HepG2 (cell line): Measurements from ENCODE around the gene NME2. TPM values are rescaled to one million over a fixed set of nuclear protein-coding genes. Genes with fewer than 3 reads are reported as not detected.
A peak's percentile ranks its signal among the peaks of the same experiment; 100 is the strongest.

Source experiments
- CBX1 ChIP-seq: IDR thresholded peaks from one replicate; pipeline ENCODE4 v1.6.1; 2016; ENCODE audit warnings: antibody characterized with exemption, low read depth
- EP300 ChIP-seq, 3 experiments: sonication (generic) in 1 of 3; formaldehyde crosslinking in 1 of 3; IDR thresholded peaks; 2 replicates each; pipeline versions ENCODE4 v1.5.1 to v1.6.1; 2011 to 2020; ENCODE audit warnings: low read depth in 2 of 3, low read length in 2 of 3, borderline replicate concordance in 1 of 3, improper control_type of control experiment in 1 of 3, mild to moderate bottlenecking in 1 of 3, missing genetic modification reagents in 1 of 3, moderate library complexity in 1 of 3
- FLYWCH1 ChIP-seq: sonication (generic); formaldehyde crosslinking; IDR thresholded peaks from 2 replicates; pipeline ENCODE4 v1.8.1; 2023; ENCODE audit warnings: mild to moderate bottlenecking, missing genetic modification reagents
- HMGXB3 ChIP-seq: sonication (generic); formaldehyde crosslinking; IDR thresholded peaks from 2 replicates; pipeline ENCODE4 v1.4.0; 2020; ENCODE audit warnings: missing genetic modification reagents, borderline replicate concordance
- JARID2 ChIP-seq: sonication (generic); formaldehyde crosslinking; IDR thresholded peaks from 2 replicates; pipeline ENCODE4 v1.8.1; 2023; ENCODE audit warnings: missing genetic modification reagents, inconsistent platforms; ENCODE audit not compliant: insufficient replicate concordance
- KDM5B ChIP-seq: sonication (generic); formaldehyde crosslinking; IDR thresholded peaks from 2 replicates; pipeline ENCODE4 v1.4.0; 2020; ENCODE audit warnings: missing genetic modification reagents, mild to moderate bottlenecking, borderline replicate concordance
- NFE2L1 ChIP-seq: sonication (generic); formaldehyde crosslinking; IDR thresholded peaks from 2 replicates; pipeline ENCODE4 v1.4.0; 2020; ENCODE audit warnings: missing genetic modification reagents, mild to moderate bottlenecking, borderline replicate concordance
- SIX4 ChIP-seq: sonication (generic); formaldehyde crosslinking; IDR thresholded peaks from 2 replicates; pipeline ENCODE4 v1.4.0; 2020; ENCODE audit warnings: missing genetic modification reagents
- SPEN ChIP-seq: sonication (generic); formaldehyde crosslinking; IDR thresholded peaks from 2 replicates; pipeline ENCODE4 v1.5.1; 2020; ENCODE audit warnings: low read depth, mild to moderate bottlenecking, missing genetic modification reagents
- ZEB1 ChIP-seq: IDR thresholded peaks from 2 replicates; pipeline ENCODE4 v1.6.1; 2012; ENCODE audit warnings: mild to moderate bottlenecking, low read depth, inconsistent platforms; ENCODE audit not compliant: insufficient replicate concordance
- ZNF224 ChIP-seq: sonication (generic); formaldehyde crosslinking; IDR thresholded peaks from 2 replicates; pipeline ENCODE4 v1.5.0; 2020; ENCODE audit warnings: mild to moderate bottlenecking, missing genetic modification reagents
- ZNF253 ChIP-seq: sonication (generic); formaldehyde crosslinking; IDR thresholded peaks from 2 replicates; pipeline ENCODE4 v1.8.0; 2022; ENCODE audit warnings: mild to moderate bottlenecking, missing genetic modification reagents, borderline replicate concordance
- ZNF432 ChIP-seq: sonication (generic); formaldehyde crosslinking; IDR thresholded peaks from 2 replicates; pipeline ENCODE4 v1.5.0; 2020; ENCODE audit warnings: missing genetic modification reagents, mild to moderate bottlenecking, borderline replicate concordance
- ZNF773 ChIP-seq: sonication (generic); formaldehyde crosslinking; IDR thresholded peaks from 2 replicates; pipeline ENCODE4 v1.4.0; 2020; ENCODE audit warnings: missing genetic modification reagents, borderline replicate concordance
- ZNF777 ChIP-seq: sonication (generic); formaldehyde crosslinking; IDR thresholded peaks from 2 replicates; pipeline ENCODE4 v1.4.0; 2020; ENCODE audit warnings: missing genetic modification reagents
- polyA plus RNA-seq, 8 experiments: library from polyadenylated mRNA; depleted of rRNA in 3 of 8; stranded (reverse) in 7 of 8; unstranded in 1 of 8; fragments of >200 nt; fragmentation: Illumina TruSeq in 4 of 8; extraction: Trizol in 4 of 8; gene quantifications; 2 replicates each; pipeline versions ENCODE4 v1.2.1 to v1.2.3, GENCODE V29; 2011 to 2016; ENCODE audit warnings: low read depth in 4 of 8, missing spikeins in 1 of 8, mixed read lengths in 1 of 8; ENCODE audit not compliant: insufficient read depth in 1 of 8
- total RNA-seq, 5 experiments: library from RNA; depleted of rRNA; stranded (reverse); fragments of >200 nt; fragmentation: Illumina TruSeq; extraction: Trizol; gene quantifications; 2 replicates each; pipeline ENCODE4 v1.2.3, GENCODE V29; 2016; ENCODE audit warnings: low read depth in 1 of 5
- TF ChIP-seq, protein P1 (sequence below): sonication (generic); formaldehyde crosslinking; IDR thresholded peaks from 2 replicates; pipeline ENCODE4 v1.4.0; 2020; ENCODE audit warnings: missing genetic modification reagents
- TF ChIP-seq, protein P2 (sequence below): sonication (generic); IDR thresholded peaks from 2 replicates; pipeline ENCODE4 v1.6.1; 2016; ENCODE audit warnings: low read depth, borderline replicate concordance

The NME2 gene
- total and polyA plus RNA-seq, 2 of the 13 experiments (the other 11 are each of a cell fraction or from before 2014, with no cell fraction given): 790 to 1,213 TPM

GRCh38 chr17:51118330-51119195 is 47.6 kb upstream of the NME2 start (continued):
- TF ChIP-seq HMGXB3 (CRISPR knock-in tag): 0 out of 2 replicates have a peak, but pooled peaks have one; percentile 27
- TF ChIP-seq FLYWCH1: no peak
- TF ChIP-seq ZNF432: no peak
- TF ChIP-seq ZEB1: no peak
- no peak for TF ChIP-seq NFE2L1
- no peak for TF ChIP-seq ZNF224 (CRISPR knock-in tag)
- no peak for TF ChIP-seq ZNF777 (CRISPR knock-in tag)
- no peak for TF ChIP-seq ZNF773 (CRISPR knock-in tag)
- TF ChIP-seq, protein P1, sequence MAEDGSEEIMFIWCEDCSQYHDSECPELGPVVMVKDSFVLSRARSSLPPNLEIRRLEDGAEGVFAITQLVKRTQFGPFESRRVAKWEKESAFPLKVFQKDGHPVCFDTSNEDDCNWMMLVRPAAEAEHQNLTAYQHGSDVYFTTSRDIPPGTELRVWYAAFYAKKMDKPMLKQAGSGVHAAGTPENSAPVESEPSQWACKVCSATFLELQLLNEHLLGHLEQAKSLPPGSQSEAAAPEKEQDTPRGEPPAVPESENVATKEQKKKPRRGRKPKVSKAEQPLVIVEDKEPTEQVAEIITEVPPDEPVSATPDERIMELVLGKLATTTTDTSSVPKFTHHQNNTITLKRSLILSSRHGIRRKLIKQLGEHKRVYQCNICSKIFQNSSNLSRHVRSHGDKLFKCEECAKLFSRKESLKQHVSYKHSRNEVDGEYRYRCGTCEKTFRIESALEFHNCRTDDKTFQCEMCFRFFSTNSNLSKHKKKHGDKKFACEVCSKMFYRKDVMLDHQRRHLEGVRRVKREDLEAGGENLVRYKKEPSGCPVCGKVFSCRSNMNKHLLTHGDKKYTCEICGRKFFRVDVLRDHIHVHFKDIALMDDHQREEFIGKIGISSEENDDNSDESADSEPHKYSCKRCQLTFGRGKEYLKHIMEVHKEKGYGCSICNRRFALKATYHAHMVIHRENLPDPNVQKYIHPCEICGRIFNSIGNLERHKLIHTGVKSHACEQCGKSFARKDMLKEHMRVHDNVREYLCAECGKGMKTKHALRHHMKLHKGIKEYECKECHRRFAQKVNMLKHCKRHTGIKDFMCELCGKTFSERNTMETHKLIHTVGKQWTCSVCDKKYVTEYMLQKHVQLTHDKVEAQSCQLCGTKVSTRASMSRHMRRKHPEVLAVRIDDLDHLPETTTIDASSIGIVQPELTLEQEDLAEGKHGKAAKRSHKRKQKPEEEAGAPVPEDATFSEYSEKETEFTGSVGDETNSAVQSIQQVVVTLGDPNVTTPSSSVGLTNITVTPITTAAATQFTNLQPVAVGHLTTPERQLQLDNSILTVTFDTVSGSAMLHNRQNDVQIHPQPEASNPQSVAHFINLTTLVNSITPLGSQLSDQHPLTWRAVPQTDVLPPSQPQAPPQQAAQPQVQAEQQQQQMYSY (CRISPR knock-in tag): no peak
- TF ChIP-seq EP300 (IDR thresholded peaks at IDR 0.05; ENCODE audit: low read depth in 2 of 2, low read length in 2 of 2): no peak
- TF ChIP-seq EP300 (CRISPR knock-in tag; IDR thresholded peaks at IDR 0.05; ENCODE audit: borderline replicate concordance): no peak
- no peak for TF ChIP-seq ZNF253 (CRISPR knock-in tag)
- TF ChIP-seq CBX1: no peak
- no peak for TF ChIP-seq JARID2 (CRISPR knock-in tag)
- no peak for TF ChIP-seq KDM5B
- TF ChIP-seq, protein P2, sequence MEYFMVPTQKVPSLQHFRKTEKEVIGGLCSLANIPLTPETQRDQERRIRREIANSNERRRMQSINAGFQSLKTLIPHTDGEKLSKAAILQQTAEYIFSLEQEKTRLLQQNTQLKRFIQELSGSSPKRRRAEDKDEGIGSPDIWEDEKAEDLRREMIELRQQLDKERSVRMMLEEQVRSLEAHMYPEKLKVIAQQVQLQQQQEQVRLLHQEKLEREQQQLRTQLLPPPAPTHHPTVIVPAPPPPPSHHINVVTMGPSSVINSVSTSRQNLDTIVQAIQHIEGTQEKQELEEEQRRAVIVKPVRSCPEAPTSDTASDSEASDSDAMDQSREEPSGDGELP: peak; percentile 73; the same call in 1 of the 2 replicates
- no peak for TF ChIP-seq SPEN
- no peak for TF ChIP-seq SIX4
